ENCODE data around the gene KRT9. TPM values are rescaled to one million over a fixed set of nuclear protein-coding genes. Genes with fewer than 3 reads are reported as not detected.

The KRT9 gene
- total RNA-seq, 3 donors from 2014 or later, result 0.44 TPM; not detected in 2

DNA sequence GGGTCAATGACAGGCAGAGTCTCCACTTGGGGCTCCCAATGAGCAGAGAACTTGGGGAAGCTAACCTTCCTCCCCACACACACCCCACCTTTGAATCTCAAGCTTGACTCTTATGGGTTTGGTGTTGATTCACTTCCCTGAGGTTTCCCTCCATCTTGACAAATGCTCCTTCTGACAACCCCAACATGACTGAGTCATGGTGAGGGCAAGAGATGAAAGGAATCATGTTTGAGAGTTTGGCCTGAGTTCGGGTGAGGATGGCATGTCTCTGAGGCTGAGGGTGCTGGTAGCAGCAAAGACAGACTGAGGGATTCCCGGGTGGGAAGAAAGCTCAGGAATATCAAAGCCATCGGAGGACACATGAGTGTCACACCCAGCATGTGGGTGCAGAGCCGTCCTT, 18.7 kb downstream of the KRT9 start:
- DNase-seq (ENCODE audit: low spot score in 2 of 2), result no peak
- Histone ChIP-seq H3K4me1 (peaks cover 10 to 11% of the 10 kb centered on the region in 2 donors), H3K27me3 (no peaks in the 10 kb centered on the region), H3K4me3 (no peak overlapping the region), H3K27ac (no peak overlapping the region), H3K9me3 (no peaks in the 10 kb centered on the region), H3K36me3 (no peaks in the 10 kb centered on the region)
- intact Hi-C loops (cut with DNase I; ENCODE audit: low total_unique reads), result loop anchor here (10.0 kb wide), 1 partner anchor 82 kb away; no protein-coding TSS in a partner anchor
- TF ChIP-seq POLR2A (IDR thresholded peaks at IDR 0.05) (no peak), POLR2AphosphoS5 (IDR thresholded peaks at IDR 0.05) (no peak)
- TF ChIP-seq, protein P1, sequence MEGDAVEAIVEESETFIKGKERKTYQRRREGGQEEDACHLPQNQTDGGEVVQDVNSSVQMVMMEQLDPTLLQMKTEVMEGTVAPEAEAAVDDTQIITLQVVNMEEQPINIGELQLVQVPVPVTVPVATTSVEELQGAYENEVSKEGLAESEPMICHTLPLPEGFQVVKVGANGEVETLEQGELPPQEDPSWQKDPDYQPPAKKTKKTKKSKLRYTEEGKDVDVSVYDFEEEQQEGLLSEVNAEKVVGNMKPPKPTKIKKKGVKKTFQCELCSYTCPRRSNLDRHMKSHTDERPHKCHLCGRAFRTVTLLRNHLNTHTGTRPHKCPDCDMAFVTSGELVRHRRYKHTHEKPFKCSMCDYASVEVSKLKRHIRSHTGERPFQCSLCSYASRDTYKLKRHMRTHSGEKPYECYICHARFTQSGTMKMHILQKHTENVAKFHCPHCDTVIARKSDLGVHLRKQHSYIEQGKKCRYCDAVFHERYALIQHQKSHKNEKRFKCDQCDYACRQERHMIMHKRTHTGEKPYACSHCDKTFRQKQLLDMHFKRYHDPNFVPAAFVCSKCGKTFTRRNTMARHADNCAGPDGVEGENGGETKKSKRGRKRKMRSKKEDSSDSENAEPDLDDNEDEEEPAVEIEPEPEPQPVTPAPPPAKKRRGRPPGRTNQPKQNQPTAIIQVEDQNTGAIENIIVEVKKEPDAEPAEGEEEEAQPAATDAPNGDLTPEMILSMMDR (IDR thresholded peaks at IDR 0.05), result no peak

DNA sequence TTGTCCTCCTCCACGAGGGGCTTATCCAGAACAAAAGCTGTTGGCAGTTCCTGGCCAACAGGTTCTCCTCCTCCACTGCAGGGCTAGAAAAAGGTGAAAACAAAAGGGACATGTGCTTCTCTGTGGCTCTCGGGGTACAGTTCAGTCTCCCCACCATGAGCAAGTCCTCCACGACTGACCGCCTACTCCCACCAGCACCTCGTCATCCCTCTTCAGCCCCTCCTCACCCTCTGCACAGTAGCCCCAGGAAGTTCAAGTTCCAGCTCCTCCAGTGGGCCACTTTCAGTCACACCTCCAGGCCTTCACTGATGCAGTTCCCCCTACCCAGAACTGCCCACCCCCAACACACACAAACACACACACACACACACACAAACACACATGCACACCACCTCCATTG, 19.4 kb downstream of the KRT9 start:
- H3K27ac ChIP-seq, result no peak overlapping the region
- H3K36me3 ChIP-seq, result no peaks in the 10 kb centered on the region
- TF ChIP-seq POLR2A (IDR thresholded peaks at IDR 0.05) (no peak), POLR2AphosphoS5 (IDR thresholded peaks at IDR 0.05) (no peak)
- TF ChIP-seq, protein P1 (IDR thresholded peaks at IDR 0.05), result no peak
- DNase-seq (ENCODE audit: low spot score in 2 of 2), result no peak
- no peaks in the 10 kb centered on the region for H3K9me3 ChIP-seq
- intact Hi-C loops (cut with DNase I; ENCODE audit: low total_unique reads), result loop anchor here (10.0 kb wide), 1 partner anchor 82 kb away; no protein-coding TSS in a partner anchor
- H3K27me3 ChIP-seq, result no peaks in the 10 kb centered on the region
- H3K4me1 ChIP-seq, result peaks cover 12% of the 10 kb centered on the region in 2 donors
- H3K4me3 ChIP-seq, result no peak overlapping the region

DNA sequence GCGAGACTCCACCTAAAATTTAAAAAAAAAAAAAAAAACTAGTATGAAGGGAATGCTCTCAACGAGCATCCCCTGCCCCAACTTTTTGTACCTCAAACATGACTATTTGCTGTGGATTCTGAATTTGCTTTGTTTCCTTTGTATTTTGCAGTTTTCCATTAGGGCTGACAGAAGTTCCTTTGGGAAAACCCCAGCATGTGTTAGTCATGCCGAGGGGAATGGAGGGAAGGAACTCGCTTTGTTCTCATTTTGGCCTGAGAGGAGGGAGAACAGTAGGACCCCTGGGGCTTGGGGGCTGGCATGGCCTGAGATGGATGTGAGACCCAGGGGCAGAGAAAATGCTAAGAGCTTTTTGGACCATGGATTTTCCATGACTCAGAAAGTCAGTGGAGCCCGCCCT, 20.5 kb downstream of the KRT9 start:
- Histone ChIP-seq H3K9me3 (no peaks in the 10 kb centered on the region), H3K4me1 (peaks cover 12% of the 10 kb centered on the region in 2 donors), H3K36me3 (no peaks in the 10 kb centered on the region), H3K27me3 (no peaks in the 10 kb centered on the region), H3K4me3 (no peak overlapping the region), H3K27ac (no peak overlapping the region)
- TF ChIP-seq POLR2AphosphoS5 (IDR thresholded peaks at IDR 0.05) (no peak), POLR2A (IDR thresholded peaks at IDR 0.05) (no peak)
- TF ChIP-seq, protein P1 (IDR thresholded peaks at IDR 0.05), result no peak
- DNase-seq (ENCODE audit: low spot score in 2 of 2), result no peak
- intact Hi-C loops (cut with DNase I; ENCODE audit: low total_unique reads), result loop anchor here (10.0 kb wide), 1 partner anchor 83 kb away; no protein-coding TSS in a partner anchor

DNA sequence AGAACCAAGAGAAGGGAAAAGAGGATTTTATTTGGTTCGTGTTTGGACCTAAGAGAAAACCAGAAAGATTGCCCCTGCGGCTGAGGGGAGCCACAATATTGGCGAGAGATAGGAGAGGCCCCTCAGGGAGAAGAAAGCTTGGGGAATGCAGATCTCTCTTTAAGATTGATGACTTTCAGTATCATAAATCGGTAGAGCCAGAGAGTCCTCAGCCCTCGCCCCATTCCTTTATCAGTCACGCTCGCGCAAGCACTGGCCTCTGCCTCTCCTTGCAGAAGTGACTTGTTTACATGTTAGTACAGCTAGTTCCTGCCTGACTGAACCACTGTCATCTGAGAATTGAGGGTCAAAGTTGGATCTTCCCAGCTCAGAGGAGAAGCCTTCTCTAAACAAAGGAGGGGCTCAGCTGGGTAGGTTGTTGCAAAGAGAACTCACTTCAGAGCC, 22.2 kb downstream of the KRT9 start:
- H3K27me3 ChIP-seq, result no peaks in the 10 kb centered on the region
- H3K9me3 ChIP-seq, result no peaks in the 10 kb centered on the region
- intact Hi-C loops (cut with DNase I; ENCODE audit: low total_unique reads), result loop anchor here (10.0 kb wide), 2 partner anchors 85 to 105 kb away; no protein-coding TSS in a partner anchor
- no peak overlapping the region for H3K4me3 ChIP-seq
- DNase-seq (ENCODE audit: low spot score in 2 of 2), result no peak
- peak overlapping the region; percentile 78 to 94 for H3K27ac ChIP-seq
- H3K36me3 ChIP-seq, result no peaks in the 10 kb centered on the region
- peaks cover 12% of the 10 kb centered on the region in 2 donors for H3K4me1 ChIP-seq
- TF ChIP-seq, protein P1 (IDR thresholded peaks at IDR 0.05), result no peak
- TF ChIP-seq POLR2A (IDR thresholded peaks at IDR 0.05) (no peak), POLR2AphosphoS5 (IDR thresholded peaks at IDR 0.05) (no peak)

DNA sequence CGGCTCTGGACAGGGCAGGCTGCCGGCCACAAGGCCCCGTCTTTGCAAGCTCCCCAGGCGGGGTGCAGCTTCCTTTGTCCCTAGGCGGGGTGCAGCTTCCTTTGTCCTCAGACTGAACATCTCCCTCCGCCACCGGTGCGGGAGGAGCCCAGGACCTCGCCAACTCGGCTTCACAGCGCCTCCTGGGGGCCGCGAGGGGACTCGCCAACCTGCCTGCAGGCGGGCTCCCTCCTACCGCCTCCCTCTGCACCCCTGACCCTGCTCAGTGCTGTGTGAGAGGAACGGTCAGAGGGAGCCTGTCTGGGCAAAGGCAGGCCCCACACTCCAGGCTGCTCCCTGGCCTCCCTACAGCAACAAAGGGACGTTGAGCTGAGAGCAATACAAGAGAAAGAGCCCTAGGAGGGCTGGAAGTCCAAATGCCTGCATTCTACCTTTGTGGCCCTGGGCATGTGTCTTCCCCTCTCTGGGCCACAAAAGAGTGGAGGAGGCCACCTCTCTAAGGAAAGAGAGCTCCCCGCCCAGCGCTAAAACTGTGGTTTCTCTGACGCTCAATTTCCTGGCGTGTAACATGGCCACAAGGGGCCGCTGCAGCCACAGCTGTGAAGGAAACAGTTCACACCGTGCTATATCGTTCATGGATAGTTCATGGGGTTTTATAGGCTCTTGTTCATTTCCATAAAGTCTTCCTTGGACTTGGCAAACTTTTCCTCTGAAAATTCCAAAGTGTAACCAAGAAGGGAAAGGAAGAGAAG, 22.8 kb downstream of the KRT9 start:
- peaks cover 12% of the 10 kb centered on the region in 2 donors for H3K4me1 ChIP-seq
- H3K36me3 ChIP-seq, result no peaks in the 10 kb centered on the region
- no peaks in the 10 kb centered on the region for H3K27me3 ChIP-seq
- H3K9me3 ChIP-seq, result no peaks in the 10 kb centered on the region
- TF ChIP-seq, protein P1 (IDR thresholded peaks at IDR 0.05), result peak; percentile 82 to 95 (median 85)
- TF ChIP-seq POLR2AphosphoS5 (IDR thresholded peaks at IDR 0.05) (peak in 2 of 3 donors; percentile 8 to 64), POLR2A (IDR thresholded peaks at IDR 0.05) (no peak)
- H3K27ac ChIP-seq, result peak overlapping the region; percentile 78 to 94
- H3K4me3 ChIP-seq, result peak overlapping the region; percentile 10 to 60 (median 40)
- peak; percentile 88 to 93 for DNase-seq (ENCODE audit: low spot score in 2 of 2)
- intact Hi-C loops (cut with DNase I; ENCODE audit: low total_unique reads), result loop anchor here (10.0 kb wide), 1 partner anchor 106 kb away; no protein-coding TSS in a partner anchor
